ENCODE results near the gene PRKRIP1.
A peak's percentile ranks its signal among the peaks of the same experiment; 100 is the strongest.
"Not testable (repeated sequence)": the region's sequence is repeated elsewhere in the genome, so short reads cannot be mapped to it uniquely, and the experiment has no call there.

The PRKRIP1 gene

GRCh38 chr7:102396710-102397019 is 502 bp downstream of the PRKRIP1 start:
- in situ Hi-C loops (cut with MboI; ENCODE audit: low sequenced_read_pairs, unreplicated experiment): loop anchor here (25.0 kb wide), 1 partner anchor 859 kb away; no protein-coding TSS in a partner anchor
- TF ChIP-seq CTCF (IDR thresholded peaks at IDR 0.05; ENCODE audit: borderline replicate concordance, control extremely low read depth, extremely low read depth, insufficient read depth, missing control alignments): no peak
- no peak for DNase-seq (ENCODE audit: low spot score)

GRCh38 chr7:102398543-102398942 is 2.4 kb downstream of the PRKRIP1 start:
- no peak for DNase-seq (ENCODE audit: low spot score)
- TF ChIP-seq CTCF (IDR thresholded peaks at IDR 0.05; ENCODE audit: borderline replicate concordance, control extremely low read depth, extremely low read depth, insufficient read depth, missing control alignments): no peak
- in situ Hi-C loops (cut with MboI; ENCODE audit: low sequenced_read_pairs, unreplicated experiment): loop anchor here (25.0 kb wide), 1 partner anchor 861 kb away; no protein-coding TSS in a partner anchor

- in situ Hi-C loops (cut with MboI; ENCODE audit: low sequenced_read_pairs, unreplicated experiment): no loop called here
- DNase-seq (ENCODE audit: low spot score): no peak
- TF ChIP-seq CTCF (IDR thresholded peaks at IDR 0.05; ENCODE audit: borderline replicate concordance, control extremely low read depth, extremely low read depth, insufficient read depth, missing control alignments): no peak
These were observed 4.2 kb downstream of the PRKRIP1 start for GRCh38 chr7:102400360-102400759.

DNA sequence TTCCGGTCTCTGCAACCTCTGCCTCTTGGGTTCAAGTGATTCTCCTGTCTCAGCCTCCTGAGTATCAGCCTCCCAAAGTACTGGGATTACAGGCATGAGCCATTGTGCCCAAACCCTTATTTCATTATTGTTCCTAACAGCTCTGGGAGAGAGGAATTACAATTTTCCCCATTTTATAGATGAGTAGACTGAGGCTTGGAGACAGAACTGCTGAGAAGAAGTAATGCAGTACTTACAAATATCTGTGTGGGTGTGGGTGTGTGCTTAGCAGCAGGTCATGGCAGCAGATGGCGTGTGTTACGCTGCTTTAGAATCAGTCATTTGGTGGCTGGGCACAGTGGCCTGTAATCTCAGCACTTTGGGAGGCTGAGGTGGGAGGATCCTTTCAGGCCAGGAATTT is 7.4 kb downstream of the PRKRIP1 start:
- no peak for DNase-seq (ENCODE audit: low spot score)
- in situ Hi-C loops (cut with MboI; ENCODE audit: low sequenced_read_pairs, unreplicated experiment): no loop called here
- TF ChIP-seq CTCF (IDR thresholded peaks at IDR 0.05; ENCODE audit: borderline replicate concordance, control extremely low read depth, extremely low read depth, insufficient read depth, missing control alignments): no peak

DNA sequence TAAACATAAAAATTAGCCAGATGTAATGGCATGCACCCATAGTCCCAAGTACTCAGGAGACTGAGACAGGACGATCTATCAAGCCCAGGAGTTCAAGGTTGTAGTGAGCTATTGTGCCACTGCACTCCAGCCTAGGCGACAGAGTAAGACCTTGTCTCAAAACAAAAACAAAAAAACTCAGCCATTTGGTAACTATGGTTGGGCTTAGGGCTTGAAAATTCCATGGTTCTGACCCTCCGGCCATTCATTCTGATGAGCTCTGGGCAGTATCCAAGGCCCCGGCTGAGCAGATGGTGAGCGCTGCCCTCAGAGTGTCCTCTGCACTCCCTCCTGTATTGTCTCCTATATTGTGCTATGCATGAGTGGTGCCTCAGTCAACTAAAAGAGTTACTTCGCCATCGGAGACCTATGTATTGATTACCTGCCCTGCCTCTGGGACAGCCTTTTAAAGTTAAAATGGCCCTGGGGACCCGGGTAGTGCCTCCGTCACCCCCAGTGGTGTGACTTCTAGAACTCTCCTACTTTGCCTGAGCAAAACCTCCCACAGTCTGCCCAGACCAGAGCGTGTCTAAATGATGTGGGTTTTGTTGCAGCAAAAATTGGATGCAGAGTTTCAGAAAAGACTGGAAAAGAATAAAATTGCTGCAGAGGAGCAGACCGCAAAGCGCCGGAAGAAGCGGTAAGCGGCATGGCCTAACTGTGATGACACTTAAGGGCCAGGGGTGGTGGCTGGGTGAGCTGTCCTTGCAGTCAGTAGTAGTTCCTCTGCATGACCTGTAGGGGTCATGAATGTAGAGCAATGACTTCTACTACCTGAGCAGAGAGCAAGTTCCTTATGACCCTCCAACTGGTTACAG is 8.1 kb downstream of the PRKRIP1 start:
- peak; percentile 77 for TF ChIP-seq CTCF (IDR thresholded peaks at IDR 0.05; ENCODE audit: borderline replicate concordance, control extremely low read depth, extremely low read depth, insufficient read depth, missing control alignments)
- in situ Hi-C loops (cut with MboI; ENCODE audit: low sequenced_read_pairs, unreplicated experiment): no loop called here
- peak; percentile 75 for DNase-seq (ENCODE audit: low spot score)

GRCh38 chr7:102404862-102405188 is 8.7 kb downstream of the PRKRIP1 start:
- DNase-seq (ENCODE audit: low spot score); in situ Hi-C loops (cut with MboI; ENCODE audit: low sequenced_read_pairs, unreplicated experiment): not testable (repeated sequence)

DNA sequence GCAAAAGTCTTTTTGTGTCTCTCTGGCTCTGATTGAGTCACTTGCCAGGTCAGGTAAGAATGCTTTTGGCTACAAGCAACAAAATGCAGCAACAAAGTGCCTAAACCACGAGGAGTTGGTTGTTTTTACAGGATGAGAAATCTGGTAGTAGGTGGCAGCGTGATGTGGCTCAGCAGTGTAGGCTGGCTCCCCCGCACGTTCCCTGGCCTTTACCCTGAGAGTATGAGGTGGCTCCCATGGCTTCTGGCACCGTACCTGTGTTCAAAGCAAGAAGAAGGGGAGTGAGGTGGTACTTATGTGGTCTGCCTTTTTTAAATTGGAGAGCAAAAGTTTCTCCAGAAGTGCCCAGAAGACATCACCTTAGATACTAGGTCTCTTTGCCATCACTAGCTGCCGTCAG is 11.7 kb downstream of the PRKRIP1 start:
- in situ Hi-C loops (cut with MboI; ENCODE audit: low sequenced_read_pairs, unreplicated experiment): no loop called here
- TF ChIP-seq CTCF (IDR thresholded peaks at IDR 0.05; ENCODE audit: borderline replicate concordance, control extremely low read depth, extremely low read depth, insufficient read depth, missing control alignments): no peak
- no peak for DNase-seq (ENCODE audit: low spot score)

- DNase-seq (ENCODE audit: low spot score): peak; percentile 58
- in situ Hi-C loops (cut with MboI; ENCODE audit: low sequenced_read_pairs, unreplicated experiment): not testable (repeated sequence)
These were observed 12.4 kb downstream of the PRKRIP1 start for GRCh38 chr7:102408530-102408929.
